ENCODE results near the gene FAXDC2.

FAXDC2 gene

DNA sequence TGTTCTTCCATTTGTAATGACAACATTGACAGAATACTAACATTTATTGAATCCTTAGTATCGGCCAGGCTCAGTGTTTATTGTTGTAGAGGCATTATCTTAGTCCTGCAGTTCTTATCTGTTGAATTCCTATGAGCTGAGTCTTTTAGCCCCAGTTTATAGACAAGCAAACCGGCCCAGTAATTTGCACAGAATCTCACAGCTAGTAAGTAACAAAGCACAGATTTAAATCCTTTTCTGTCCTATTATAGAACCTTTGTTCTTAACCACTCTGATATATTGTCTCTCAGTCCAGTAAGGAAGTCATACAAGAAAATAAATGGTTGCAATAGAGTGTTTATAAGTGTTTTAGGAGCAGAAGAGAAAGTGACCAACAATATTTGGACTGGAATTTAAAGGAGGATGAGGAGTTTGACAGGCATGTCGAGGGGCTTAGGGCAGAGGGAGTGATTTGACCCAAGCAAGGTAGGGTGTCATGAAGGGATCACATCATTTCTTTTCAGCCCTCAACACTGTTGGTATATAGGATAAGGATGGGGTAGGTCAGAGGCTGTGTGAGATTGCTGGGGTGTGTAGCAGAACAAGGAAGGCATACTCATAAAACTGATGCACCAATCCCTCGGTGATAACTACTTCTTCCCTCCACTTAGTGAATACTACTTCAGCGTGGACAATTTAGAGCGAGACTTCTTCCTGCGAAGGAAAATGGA, 55.7 kb downstream of the FAXDC2 start:
- CTCF ChIA-PET: interaction anchor here (0.6 to 1.9 kb wide), 2 partner anchors 123 to 144 kb away, joined by 3 to 4 read pairs; no protein-coding TSS in a partner anchor
- no peak for TF ChIP-seq ZNF654 (tag by site-specific recombination; IDR thresholded peaks at IDR 0.05; ENCODE audit: low read depth)
- TF ChIP-seq, protein P1, sequence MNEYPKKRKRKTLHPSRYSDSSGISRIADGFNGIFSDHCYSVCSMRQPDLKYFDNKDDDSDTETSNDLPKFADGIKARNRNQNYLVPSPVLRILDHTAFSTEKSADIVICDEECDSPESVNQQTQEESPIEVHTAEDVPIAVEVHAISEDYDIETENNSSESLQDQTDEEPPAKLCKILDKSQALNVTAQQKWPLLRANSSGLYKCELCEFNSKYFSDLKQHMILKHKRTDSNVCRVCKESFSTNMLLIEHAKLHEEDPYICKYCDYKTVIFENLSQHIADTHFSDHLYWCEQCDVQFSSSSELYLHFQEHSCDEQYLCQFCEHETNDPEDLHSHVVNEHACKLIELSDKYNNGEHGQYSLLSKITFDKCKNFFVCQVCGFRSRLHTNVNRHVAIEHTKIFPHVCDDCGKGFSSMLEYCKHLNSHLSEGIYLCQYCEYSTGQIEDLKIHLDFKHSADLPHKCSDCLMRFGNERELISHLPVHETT (tag by site-specific recombination; IDR thresholded peaks at IDR 0.05): no peak
- no peak for TF ChIP-seq ZFHX2 (tag by site-specific recombination; conservative IDR thresholded peaks at IDR 0.05)
- TF ChIP-seq GFI1B (tag by site-specific recombination; IDR thresholded peaks at IDR 0.05): peak; percentile 62; the same call in 1 of the 2 replicates
- peak; percentile 55 for TF ChIP-seq ZXDB (tag by site-specific recombination; IDR thresholded peaks at IDR 0.05)
- TF ChIP-seq, protein P2, sequence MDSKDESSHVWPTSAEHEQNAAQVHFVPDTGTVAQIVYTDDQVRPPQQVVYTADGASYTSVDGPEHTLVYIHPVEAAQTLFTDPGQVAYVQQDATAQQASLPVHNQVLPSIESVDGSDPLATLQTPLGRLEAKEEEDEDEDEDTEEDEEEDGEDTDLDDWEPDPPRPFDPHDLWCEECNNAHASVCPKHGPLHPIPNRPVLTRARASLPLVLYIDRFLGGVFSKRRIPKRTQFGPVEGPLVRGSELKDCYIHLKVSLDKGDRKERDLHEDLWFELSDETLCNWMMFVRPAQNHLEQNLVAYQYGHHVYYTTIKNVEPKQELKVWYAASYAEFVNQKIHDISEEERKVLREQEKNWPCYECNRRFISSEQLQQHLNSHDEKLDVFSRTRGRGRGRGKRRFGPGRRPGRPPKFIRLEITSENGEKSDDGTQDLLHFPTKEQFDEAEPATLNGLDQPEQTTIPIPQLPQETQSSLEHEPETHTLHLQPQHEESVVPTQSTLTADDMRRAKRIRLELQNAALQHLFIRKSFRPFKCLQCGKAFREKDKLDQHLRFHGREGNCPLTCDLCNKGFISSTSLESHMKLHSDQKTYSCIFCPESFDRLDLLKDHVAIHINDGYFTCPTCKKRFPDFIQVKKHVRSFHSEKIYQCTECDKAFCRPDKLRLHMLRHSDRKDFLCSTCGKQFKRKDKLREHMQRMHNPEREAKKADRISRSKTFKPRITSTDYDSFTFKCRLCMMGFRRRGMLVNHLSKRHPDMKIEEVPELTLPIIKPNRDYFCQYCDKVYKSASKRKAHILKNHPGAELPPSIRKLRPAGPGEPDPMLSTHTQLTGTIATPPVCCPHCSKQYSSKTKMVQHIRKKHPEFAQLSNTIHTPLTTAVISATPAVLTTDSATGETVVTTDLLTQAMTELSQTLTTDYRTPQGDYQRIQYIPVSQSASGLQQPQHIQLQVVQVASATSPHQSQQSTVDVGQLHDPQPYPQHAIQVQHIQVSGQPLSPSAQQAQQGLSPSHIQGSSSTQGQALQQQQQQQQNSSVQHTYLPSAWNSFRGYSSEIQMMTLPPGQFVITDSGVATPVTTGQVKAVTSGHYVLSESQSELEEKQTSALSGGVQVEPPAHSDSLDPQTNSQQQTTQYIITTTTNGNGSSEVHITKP (tag by site-specific recombination; IDR thresholded peaks at IDR 0.05): no peak
- TF ChIP-seq, protein P3, sequence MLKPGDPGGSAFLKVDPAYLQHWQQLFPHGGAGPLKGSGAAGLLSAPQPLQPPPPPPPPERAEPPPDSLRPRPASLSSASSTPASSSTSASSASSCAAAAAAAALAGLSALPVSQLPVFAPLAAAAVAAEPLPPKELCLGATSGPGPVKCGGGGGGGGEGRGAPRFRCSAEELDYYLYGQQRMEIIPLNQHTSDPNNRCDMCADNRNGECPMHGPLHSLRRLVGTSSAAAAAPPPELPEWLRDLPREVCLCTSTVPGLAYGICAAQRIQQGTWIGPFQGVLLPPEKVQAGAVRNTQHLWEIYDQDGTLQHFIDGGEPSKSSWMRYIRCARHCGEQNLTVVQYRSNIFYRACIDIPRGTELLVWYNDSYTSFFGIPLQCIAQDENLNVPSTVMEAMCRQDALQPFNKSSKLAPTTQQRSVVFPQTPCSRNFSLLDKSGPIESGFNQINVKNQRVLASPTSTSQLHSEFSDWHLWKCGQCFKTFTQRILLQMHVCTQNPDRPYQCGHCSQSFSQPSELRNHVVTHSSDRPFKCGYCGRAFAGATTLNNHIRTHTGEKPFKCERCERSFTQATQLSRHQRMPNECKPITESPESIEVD (tag by site-specific recombination; IDR thresholded peaks at IDR 0.05): peak; percentile 30; the same call in 1 of the 2 replicates
- TF ChIP-seq ZNF48 (tag by site-specific recombination; IDR thresholded peaks at IDR 0.05): no peak
- no peak for TF ChIP-seq ZNF677 (tag by site-specific recombination; IDR thresholded peaks at IDR 0.05)
- no peak for TF ChIP-seq ZNF747 (tag by site-specific recombination; IDR thresholded peaks at IDR 0.05)
- TF ChIP-seq ZBTB21 (tag by site-specific recombination; IDR thresholded peaks at IDR 0.05): no peak
- no peak for TF ChIP-seq ZNF596 (tag by site-specific recombination; IDR thresholded peaks at IDR 0.05)
- POLR2A ChIA-PET: interaction anchor here (1.4 kb wide), 1 partner anchor 112 kb away, joined by 4 read pairs; no protein-coding TSS in a partner anchor
- Histone ChIP-seq H3K36me3 (ENCODE audit: control insufficient read depth in 2 of 2, insufficient read depth in 1 of 2, low read length in 2 of 2) (peaks cover 38 to 87% of the 10 kb centered on the region in 2 experiments), H3K4me1 (ENCODE audit: control insufficient read depth, insufficient read depth, low read length) (no peaks in the 10 kb centered on the region), H3K4me3 (ENCODE audit: low read depth, low read length) (no peak overlapping the region), H3K27ac (ENCODE audit: extremely low read depth, low read depth, low read length) (no peak overlapping the region; the same call in 1 of the 2 replicates), H3K9me3 (ENCODE audit: control insufficient read depth, insufficient read depth, low read depth, low read length) (no peaks in the 10 kb centered on the region)

DNA sequence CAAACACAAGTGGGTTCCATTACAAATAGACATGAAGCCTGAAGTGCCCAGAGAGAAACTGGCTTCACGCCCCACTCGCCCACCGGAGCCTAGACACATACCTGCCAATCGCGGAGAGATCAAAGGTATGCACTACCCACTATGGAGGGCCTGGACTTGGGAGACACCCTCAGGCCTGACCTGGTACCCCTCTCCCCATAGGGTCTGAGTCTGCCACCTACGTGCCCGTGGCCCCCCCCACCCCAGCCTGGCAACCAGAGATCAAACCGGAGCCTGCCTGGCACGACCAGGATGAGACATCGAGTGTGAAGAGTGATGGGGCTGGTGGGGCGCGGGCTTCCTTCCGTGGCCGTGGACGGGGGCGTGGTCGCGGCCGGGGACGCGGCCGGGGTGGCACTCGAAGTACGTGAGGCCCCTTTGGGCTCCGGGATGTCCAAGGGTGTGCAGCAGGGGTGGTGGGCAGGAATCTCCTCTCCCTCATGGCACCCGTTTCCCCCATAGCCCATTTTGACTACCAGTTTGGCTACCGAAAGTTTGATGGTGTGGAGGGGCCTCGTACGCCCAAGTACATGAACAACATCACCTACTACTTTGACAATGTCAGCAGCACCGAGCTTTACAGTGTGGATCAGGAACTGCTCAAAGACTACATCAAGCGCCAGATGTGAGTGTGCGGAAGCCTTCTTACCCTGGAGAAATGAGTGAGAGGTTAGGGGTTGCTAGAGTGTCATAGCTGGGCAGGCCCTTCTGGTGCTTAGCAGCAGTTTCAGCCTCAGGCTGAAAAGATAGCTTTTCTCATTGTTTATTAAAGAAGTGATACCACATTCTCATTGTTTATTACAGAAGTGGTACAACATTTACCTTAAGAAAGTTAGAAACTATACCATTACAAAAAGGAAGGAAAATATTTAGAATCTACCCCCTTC, 56.5 kb downstream of the FAXDC2 start:
- ChIA-PET POLR2A (interaction anchor here (1.4 kb wide), 1 partner anchor 111 kb away, joined by 4 read pairs; no protein-coding TSS in a partner anchor), CTCF (interaction anchor here (0.6 to 1.9 kb wide), 4 partner anchors 12 to 151 kb away, joined by 3 to 5 read pairs (median 4); no protein-coding TSS in a partner anchor)
- H3K9me3 ChIP-seq (ENCODE audit: control insufficient read depth, insufficient read depth, low read depth, low read length): no peaks in the 10 kb centered on the region
- H3K27ac ChIP-seq (ENCODE audit: extremely low read depth, low read depth, low read length): peak overlapping the region; percentile 25; the same call in 1 of the 2 replicates
- H3K4me3 ChIP-seq (ENCODE audit: low read depth, low read length): no peak overlapping the region
- peaks cover 37 to 79% of the 10 kb centered on the region in 2 experiments for H3K36me3 ChIP-seq (ENCODE audit: control insufficient read depth in 2 of 2, insufficient read depth in 1 of 2, low read length in 2 of 2)
- no peaks in the 10 kb centered on the region for H3K4me1 ChIP-seq (ENCODE audit: control insufficient read depth, insufficient read depth, low read length)
- TF ChIP-seq ZNF558 (tag by site-specific recombination; IDR thresholded peaks at IDR 0.05) (no peak), ZNF670 (tag by site-specific recombination; IDR thresholded peaks at IDR 0.05; ENCODE audit: low read depth) (no peak), ZNF621 (tag by site-specific recombination; IDR thresholded peaks at IDR 0.05) (no peak), ZNF174 (tag by site-specific recombination; IDR thresholded peaks at IDR 0.05) (no peak), ZNF707 (tag by site-specific recombination; IDR thresholded peaks at IDR 0.05) (no peak), ZNF114 (tag by site-specific recombination; IDR thresholded peaks at IDR 0.05) (no peak)
- TF ChIP-seq, protein P4, sequence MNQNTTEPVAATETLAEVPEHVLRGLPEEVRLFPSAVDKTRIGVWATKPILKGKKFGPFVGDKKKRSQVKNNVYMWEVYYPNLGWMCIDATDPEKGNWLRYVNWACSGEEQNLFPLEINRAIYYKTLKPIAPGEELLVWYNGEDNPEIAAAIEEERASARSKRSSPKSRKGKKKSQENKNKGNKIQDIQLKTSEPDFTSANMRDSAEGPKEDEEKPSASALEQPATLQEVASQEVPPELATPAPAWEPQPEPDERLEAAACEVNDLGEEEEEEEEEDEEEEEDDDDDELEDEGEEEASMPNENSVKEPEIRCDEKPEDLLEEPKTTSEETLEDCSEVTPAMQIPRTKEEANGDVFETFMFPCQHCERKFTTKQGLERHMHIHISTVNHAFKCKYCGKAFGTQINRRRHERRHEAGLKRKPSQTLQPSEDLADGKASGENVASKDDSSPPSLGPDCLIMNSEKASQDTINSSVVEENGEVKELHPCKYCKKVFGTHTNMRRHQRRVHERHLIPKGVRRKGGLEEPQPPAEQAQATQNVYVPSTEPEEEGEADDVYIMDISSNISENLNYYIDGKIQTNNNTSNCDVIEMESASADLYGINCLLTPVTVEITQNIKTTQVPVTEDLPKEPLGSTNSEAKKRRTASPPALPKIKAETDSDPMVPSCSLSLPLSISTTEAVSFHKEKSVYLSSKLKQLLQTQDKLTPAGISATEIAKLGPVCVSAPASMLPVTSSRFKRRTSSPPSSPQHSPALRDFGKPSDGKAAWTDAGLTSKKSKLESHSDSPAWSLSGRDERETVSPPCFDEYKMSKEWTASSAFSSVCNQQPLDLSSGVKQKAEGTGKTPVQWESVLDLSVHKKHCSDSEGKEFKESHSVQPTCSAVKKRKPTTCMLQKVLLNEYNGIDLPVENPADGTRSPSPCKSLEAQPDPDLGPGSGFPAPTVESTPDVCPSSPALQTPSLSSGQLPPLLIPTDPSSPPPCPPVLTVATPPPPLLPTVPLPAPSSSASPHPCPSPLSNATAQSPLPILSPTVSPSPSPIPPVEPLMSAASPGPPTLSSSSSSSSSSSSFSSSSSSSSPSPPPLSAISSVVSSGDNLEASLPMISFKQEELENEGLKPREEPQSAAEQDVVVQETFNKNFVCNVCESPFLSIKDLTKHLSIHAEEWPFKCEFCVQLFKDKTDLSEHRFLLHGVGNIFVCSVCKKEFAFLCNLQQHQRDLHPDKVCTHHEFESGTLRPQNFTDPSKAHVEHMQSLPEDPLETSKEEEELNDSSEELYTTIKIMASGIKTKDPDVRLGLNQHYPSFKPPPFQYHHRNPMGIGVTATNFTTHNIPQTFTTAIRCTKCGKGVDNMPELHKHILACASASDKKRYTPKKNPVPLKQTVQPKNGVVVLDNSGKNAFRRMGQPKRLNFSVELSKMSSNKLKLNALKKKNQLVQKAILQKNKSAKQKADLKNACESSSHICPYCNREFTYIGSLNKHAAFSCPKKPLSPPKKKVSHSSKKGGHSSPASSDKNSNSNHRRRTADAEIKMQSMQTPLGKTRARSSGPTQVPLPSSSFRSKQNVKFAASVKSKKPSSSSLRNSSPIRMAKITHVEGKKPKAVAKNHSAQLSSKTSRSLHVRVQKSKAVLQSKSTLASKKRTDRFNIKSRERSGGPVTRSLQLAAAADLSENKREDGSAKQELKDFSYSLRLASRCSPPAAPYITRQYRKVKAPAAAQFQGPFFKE (tag by site-specific recombination; IDR thresholded peaks at IDR 0.05; ENCODE audit: borderline replicate concordance): no peak

Data from HEK293 (cell line).